HG03095 (cell line): ENCODE measurements around the gene C2orf76.
A peak's percentile ranks its signal among the peaks of the same experiment; 100 is the strongest.

Experiments used
- ATAC-seq: cut with Tn5 transposase; IDR thresholded peaks from one replicate; pipeline ENCODE4 v1.9.1; 2021; ENCODE audit warnings: moderate library complexity; ENCODE audit not compliant: unreplicated experiment

Gene C2orf76

DNA sequence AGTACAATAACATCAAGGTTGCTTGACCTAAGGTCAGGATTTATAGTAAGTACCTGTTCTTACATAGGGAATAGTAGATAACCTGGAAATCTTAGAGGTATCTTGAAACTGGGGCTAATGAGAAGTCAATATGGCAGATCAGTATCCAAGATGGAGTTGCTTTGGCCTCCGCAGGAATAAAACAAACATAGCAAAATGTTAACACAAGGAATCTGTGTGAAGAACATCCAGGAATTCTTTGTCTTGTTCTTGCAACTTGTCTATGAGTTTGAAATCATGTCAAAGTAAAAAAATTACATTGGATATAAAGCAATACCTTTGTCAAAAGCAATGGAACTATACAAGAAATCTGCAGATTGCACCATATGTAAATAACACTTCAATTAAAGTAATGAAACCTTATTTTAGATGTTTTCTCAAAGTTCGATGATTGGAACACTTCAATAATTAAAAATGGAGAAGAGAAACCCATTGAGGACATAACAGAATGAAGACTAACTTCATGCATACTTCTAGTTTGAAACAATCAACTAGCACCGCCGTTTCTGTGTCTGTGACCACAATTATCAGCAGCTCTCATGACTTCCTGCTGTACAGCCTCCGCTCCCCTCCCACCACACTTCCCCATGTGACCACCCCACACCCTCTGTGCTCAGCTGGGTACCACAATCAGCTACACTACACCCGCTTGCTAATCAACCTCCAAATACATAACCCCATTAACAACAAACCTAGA, 27.6 kb downstream of the C2orf76 start:
- peak; percentile 100 for ATAC-seq

DNA sequence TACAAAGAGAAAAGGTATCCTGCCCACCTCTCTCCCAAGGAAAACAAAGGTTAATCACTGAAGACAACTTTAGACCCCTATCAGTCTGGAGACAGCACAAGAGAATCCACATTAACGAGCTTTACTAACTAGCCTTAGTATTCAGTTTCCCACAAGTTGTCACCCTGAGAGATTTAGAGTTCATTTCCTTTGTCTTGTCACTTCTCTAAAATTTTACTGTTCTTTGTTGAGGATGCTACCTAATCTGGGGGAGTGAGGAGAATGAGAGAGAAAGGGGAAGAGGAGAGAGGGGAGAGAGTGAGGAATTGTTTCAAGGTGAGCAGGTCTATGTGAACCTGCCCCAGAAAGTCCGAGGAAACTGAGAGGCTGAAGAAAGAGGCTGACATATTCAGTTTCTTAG, 28.4 kb downstream of the C2orf76 start:
- no peak for ATAC-seq

DNA sequence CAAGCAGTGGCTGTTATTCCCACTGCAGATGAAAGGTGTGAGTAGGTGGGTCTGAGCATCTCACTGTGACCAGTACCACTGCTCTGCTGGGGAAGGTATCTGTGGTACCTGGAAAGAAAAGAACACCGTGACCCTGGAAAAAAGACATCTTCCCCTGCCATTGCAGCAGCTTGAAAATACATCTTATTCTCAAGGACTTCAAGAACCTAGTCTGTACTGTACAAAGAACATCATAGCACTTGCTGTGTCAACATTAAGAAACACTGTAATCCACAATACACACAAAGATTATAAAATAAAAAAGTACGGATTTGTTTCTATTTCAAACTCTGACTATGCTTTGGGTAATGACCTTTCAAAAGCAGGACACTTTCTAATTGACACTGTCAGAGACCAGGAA, 28.9 kb downstream of the C2orf76 start:
- no peak for ATAC-seq

DNA sequence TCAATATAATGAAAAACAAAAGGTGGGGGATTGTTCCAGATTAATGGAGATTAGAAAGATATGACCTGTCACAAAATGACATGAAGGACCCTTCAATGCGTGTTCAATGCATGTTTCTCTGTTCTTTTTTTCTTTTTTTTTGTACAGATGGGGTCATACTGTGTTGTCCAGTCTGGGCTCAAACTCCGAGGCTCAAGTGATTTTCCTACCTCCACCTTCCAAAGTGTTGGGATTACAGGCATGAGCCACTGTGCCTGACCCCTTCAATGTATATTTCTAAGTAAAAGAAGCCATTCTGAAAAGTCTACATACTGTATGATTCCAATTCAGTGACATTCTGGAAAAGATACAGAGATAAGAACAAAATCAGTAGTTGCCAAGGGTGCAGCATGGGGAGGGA, 32.8 kb downstream of the C2orf76 start:
- no peak for ATAC-seq

DNA sequence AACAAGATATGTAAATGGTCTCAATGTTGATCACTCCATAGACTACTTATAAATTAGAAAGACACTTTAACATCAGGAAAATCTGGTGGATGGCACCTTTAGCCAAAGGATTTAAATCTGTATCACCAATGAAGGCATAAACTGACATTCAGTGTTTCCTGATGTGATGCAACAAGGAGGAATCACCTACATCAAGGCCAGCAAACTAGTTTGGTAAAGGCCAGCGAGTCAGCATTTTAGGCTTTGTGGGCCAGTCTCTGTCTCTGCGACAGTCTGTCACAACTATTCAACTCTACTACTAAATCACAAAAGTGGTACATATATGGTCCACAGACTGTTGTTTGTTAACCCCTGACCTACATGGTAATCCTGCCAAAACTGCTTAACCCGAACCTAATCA, 33.3 kb downstream of the C2orf76 start:
- no peak for ATAC-seq

DNA sequence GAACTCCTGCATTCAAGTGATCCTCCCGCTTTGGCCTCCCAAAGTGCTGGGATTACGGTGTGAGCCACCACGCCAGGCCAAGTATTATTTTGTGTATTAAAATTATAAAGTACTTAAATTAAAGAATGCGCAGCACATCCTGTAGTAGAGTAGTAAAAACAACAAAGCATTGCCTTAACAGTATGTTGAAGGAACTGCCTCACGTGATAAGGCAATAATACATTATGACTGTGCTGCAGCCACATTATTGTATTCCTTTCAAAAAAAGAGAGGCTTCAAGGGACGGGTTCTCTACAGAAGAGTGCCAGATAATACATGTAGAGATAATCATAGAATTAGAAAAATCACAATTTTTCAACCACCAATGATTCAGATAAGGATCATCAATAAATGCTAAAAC, 33.7 kb downstream of the C2orf76 start:
- no peak for ATAC-seq

DNA sequence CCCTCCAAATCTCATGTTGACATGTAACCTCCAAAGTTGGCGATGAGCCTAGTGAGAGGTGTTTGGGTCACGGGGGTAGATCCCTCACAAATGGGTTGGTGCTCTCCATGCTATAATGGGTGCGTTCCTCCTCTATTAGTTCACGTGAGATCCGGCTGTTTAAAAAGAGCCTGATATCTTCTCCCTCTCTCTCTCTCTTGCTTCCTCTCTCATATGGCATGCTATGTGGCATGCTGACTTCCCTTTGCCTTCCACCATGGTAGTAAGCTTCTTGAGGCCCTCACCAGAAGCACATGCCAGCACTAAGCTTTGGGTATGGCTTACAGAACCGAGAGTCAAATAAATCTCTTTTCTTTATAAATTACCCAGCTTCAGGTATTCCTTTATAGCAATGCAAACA, 39.2 kb downstream of the C2orf76 start:
- no peak for ATAC-seq

DNA sequence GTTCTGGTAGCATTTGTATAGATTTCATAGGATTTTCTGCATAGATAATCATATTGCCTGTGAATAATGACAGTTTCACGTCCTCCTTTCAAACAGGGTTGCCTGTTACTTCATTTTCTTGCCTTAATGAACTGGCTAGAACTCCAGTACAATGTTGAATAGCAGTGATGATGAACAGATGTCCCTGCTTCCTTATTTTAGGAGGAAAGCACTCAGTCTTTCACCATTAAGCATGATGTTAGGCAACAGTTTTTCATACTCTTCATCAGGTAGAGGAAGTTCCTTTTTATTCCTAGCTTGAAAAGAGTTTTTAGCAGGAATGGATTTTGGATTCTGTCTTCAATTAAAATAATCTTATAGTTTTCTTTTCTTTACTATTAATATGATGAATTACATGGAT, 39.7 kb downstream of the C2orf76 start:
- no peak for ATAC-seq

DNA sequence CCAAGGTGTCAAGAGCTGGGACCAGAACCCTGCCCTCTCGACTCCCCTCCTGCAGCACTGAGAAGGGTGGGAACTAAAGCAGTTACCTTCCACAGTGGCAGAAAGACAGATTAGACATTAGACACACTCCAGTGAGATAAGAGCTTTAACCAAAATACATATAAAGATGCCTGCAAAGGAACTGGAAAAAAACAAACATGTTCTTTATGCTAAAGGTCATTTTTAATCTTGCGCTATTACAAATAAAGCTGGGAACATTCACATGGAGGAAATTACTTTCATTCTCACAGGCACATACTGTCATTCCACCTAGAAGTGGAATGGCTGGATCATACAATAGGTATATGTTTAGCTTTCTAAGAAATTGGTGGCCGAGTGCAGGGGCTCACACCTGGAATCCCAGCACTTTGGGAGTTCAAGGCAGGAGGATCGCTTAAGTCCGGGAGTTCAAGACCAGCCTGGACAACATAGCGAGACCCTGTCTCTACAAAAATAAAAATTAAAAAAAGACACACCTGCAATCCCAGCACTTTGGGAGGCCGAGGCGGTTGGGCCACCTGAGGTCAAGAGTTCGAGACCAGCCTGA, 41.9 kb downstream of the C2orf76 start:
- ATAC-seq: no peak

DNA sequence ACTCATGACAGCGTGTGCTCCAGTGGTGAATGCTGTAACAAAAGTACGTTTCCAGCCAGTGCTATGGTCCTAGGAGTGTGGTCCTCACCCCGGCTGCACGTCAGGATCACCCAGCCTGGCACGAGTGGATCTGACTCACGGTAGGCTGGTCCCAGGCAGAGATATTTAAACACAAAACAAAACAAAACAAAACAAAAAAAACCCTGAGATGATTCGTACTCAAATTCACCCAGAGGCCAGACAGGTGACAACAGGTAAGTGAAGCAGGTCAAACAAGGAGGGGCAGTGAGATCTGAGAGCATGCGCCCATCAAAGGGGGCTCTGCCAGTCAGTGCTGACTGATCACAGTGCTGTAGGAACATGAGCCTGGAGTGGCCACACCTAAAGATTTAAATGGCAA, 43.2 kb downstream of the C2orf76 start:
- ATAC-seq: no peak

DNA sequence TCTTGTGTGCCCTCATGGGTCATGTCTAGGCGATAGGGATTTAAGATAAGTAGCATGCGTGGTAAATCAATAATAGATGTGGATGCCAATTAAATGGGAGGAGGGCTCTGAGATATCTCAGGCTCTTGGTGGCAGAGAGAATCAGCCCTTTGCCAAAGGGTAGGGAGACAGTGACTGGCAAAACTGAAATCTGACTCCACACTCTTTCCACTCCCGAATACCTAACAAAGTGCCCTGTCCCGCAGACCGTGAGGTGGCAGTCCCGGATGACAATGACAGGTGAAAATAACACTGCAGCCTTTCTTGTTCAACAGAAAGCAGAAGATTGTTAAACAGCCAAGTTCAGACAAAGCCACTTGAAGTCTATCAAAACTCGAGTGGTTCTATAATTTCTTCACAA, 47.0 kb downstream of the C2orf76 start:
- ATAC-seq: no peak

DNA sequence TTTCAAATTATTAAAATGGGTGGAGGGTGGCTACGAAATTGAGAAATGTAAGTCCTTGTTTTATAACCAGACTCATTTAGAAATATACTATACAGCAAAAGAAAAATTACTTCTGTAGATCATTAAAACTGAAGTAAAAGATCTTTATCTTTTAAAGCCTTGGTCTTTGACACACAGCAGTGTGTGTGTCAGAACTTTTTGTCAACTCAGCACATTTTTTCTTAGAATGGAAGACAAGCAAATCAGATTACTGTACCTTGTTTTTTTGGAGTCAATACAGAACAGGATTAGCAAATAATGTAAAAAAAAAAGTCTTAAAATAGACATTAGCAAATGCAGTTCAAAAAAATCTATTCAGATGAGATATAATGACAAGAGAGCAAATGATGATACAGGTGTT, 49.1 kb downstream of the C2orf76 start:
- ATAC-seq: no peak

DNA sequence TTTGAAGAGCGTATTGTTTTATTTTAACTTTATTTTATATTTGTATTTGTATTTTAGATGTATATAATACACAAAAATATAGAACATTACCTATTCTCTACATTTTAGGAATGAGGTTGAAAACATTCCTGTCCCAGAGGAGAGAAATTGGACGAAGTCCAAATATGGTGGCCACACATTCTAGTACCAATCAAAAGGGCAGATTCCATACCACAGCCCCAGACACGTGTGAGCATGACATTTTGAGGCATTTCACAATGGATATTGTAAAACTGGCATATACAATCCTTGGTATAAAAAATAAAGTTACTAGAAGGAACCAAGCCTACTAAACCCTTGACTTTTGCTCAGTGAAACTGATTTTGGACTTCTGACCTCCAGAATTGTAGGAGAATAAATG, 50.6 kb downstream of the C2orf76 start:
- ATAC-seq: no peak

DNA sequence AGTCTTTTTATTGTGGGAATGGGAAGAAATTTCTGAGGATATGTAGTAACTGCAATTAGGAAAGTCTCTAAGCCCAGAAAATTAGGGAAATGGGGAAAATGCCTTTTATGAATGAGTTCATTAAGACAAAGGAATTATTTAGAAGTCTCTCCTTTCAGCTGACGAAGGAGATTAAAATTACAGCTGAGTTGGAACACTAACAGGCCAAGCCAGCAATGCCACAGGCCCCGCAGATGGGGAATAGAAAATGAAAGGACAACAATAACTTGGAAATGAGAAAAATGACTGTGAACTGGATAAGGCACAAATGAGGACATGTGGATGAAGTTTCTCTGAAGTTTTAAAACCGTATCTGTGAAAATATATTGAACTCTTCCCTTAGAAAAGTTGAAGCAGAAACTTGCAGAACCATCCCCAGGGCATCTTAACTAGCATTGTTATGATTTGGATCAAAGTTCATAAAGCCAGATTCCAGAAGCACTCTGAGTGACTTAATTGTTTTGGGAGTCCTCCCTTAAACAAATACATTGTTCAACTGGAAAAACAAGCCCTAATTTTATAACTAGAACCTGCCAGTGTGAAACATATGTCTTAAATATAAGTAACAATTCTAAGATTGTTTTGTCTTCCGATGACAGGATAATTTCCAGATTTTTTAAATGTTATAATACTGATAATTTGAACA, 51.3 kb downstream of the C2orf76 start:
- no peak for ATAC-seq

DNA sequence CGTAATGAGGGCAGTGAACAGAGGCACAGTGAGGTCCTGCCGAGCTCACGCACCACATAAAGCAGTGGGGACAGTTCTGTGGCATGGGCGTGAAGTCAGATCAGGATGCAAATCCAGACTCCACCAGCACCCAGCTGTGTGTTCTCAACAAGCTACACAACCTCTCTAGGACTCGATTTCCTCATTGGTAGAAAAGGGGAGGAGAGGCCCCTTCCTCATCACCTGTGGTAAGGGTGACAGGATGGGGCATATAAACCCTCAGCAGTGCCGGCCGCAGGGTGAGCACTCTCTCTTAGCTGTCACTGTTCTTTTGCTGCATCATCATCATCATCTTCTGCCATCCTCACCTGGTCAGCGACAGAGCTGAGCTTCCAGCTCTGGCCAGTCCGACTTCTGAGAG, 54.8 kb downstream of the C2orf76 start:
- no peak for ATAC-seq

DNA sequence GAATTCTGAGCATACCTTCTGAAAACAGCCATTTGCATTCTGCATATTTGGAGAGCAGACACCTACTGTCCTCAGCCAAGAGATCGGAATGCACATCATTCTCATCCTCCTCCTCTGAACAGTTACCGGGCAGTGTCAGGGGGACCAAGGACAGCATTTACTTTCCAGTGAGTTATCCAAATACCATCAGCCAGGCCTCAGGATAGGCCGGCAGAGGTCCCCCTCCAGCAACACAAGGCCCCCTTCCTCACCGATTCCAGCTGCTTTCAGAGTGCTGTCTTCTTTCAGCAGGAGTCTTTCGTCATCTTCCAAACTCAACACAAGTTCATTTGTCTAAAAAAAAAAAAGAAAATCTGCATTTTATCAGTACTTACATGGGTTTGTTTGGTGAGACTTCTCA, 55.3 kb downstream of the C2orf76 start:
- ATAC-seq: no peak

DNA sequence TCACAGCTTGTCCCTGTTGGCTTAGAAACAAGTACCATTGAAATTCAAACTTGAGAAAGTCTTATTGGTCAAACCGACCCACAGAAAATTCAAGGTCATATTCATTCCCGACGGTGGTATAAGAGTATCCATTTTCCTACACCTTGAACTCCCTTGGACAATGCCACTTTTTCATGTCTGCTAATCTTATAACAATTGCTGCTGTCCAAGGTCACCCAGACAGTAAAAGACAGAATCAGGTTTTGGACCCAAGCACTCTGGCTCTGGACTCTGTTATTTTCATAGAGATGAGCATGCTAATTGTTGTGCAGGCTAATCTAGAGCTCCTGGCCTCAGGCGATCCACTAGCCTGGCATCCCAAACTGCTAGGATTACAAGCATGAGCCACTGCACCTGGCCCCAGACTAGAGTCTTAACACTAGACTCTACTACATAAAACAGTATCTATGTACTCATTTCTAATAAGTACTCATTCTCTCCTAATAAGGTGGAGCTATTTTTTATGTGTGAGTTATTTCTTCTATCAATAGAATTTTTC, 57.8 kb downstream of the C2orf76 start:
- ATAC-seq: no peak

DNA sequence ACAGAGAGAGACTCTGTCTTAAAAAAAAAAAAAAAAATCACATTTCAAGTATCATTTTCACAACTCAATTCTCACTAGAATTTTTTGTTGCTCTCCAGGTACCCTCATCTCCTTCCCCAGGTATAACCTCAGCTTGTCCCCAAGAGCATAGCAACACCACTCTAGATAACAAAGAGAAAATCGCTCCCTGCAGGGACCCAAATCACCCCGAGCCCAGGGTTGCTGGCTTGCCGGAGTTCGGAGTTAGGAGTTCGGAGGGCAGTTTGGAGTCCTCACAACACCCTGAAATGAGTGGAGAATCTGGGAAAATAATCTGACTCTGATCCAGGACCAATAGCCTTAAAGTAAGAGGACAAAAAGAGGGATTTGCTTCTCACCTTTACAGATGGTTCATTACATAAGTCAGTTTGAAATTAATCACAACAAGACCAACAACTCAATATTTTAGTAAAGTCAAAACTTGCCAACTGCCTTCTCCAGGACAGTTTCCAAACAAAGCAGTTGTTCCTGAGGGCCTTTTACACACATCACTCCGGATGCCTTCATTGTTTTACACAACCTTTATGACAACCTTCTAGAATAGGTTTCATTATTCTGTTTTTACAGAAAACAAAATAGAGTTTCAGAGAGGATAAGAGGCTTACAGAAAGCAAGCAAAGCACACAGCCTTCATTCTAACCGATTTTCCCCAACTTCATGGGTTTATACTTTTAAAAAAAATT, 59.1 kb downstream of the C2orf76 start:
- no peak for ATAC-seq

DNA sequence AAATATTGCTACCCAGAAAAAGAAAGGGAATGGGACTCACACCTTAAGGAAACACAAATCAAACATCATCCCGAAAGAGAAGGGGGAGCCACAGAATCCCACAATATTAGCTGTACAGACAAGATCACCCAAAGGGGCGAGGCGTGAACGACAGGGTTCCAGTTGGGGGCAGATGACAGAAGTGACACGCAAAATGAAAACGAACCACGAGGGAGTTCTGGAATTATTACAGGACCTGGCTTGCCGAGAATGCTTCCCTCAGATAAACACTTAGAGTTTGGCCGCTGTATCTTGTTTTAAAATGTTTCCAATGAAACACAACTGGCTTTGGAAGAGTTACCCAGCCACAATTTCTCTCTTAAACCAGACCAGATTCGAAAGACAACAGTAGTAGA, 60.4 kb downstream of the C2orf76 start:
- no peak for ATAC-seq

DNA sequence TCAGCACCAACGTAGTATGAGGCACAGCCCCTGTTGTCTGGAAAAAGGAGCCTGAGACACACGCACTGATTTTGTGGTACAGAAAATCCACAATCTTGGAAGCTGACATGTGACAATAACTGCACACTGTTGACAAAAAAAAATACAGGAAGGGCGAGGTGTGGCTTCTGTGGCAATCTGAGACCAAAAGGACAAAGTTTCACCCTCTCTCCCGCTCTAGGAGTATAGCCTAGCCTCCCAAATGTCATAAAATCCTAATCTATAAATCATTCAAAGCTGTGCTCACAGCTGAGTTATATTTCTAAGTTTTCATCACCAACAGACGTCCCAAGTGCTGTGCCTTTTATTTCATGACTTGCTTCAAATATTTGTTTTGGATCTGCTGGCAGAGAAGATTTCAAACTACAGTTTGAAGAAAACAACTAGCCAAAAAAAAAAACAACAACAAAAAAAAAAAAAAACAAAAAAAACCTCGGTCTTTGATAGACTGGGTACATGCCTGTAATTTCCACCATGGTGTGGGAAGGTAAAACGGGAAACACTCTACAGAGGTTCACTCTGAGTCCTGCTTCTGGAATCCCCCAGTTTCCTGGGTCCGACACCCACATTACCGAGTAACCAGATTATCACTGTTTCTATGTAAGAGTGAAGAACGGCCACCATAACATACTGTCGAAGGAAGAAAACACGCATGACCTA, 61.0 kb downstream of the C2orf76 start:
- no peak for ATAC-seq

DNA sequence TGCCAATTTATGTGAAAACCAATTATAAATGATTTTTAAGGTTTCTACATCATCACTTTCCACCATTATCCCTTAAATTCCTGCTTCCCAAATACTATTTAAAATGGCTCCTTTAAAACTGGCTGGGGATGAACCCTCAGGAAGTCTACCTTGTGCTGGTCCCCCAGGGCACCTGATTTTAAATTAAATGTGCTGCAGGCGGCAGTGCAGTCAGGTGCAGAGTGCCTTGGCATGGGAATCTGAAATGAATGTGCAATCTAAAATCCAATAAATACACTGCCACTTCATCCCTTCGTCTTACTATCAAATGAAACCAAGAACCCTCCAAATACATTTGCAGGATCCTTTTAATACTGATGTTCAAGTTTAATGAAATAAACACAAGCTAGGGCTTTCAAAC, 61.8 kb downstream of the C2orf76 start:
- no peak for ATAC-seq
